VCaP (cell line): ENCODE measurements around the gene IL20.

Source experiments
- H3K27ac ChIP-seq: fragments of 450-650 bp; 2 replicates; pipeline ENCODE4 v1.5.1; 2017
- TF ChIP-seq, protein P1 (sequence below): fragments of 450-650 bp; conservative IDR thresholded peaks from 2 replicates; pipeline ENCODE4 v1.5.1; 2017; ENCODE audit warnings: mild to moderate bottlenecking, moderate library complexity

The IL20 gene

DNA sequence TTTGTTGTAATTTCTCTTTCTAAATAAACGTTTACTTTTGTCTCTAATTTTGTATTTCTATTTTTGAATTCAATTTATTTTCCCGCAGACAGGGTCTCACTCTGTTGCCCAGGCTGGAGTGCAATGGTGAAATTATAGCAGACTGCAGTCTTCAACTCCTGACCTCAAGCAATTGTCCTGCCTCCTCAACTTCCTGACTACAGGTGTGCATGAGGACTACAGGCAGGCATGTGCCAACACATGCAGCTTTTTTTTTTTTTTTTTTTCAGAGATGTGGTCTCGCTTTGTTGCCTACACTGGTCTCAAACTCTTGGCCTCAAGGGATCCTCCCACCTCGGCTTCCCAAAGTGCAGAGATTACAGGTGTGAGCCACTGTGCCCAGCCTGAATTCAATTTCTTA, 36.7 kb upstream of the IL20 start:
- H3K27ac ChIP-seq = no peak overlapping the region
- TF ChIP-seq, protein P1, sequence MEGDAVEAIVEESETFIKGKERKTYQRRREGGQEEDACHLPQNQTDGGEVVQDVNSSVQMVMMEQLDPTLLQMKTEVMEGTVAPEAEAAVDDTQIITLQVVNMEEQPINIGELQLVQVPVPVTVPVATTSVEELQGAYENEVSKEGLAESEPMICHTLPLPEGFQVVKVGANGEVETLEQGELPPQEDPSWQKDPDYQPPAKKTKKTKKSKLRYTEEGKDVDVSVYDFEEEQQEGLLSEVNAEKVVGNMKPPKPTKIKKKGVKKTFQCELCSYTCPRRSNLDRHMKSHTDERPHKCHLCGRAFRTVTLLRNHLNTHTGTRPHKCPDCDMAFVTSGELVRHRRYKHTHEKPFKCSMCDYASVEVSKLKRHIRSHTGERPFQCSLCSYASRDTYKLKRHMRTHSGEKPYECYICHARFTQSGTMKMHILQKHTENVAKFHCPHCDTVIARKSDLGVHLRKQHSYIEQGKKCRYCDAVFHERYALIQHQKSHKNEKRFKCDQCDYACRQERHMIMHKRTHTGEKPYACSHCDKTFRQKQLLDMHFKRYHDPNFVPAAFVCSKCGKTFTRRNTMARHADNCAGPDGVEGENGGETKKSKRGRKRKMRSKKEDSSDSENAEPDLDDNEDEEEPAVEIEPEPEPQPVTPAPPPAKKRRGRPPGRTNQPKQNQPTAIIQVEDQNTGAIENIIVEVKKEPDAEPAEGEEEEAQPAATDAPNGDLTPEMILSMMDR = no peak

DNA sequence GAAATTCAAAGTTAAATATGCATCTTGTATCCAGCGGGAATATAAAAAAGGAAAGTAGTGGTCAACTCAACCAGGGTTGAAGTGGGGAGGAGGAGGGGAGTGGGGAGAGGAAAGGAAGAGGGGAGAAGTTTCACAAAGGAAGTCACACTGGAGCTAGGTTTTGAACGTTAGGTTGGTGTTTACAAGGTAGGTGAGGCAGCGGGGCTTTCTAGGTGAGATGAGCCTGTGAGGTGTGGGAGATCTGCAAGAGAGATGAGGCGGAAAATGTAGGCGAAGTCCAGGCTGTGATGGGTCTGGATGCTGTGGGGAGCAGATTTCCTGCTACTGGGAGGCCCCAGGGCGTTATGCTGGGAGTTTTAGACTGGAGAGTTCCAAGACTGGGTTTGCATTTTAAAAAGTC, 36.1 kb upstream of the IL20 start:
- no peak overlapping the region for H3K27ac ChIP-seq

GRCh38 chr1:206829875-206830274, 35.5 kb upstream of the IL20 start:
- TF ChIP-seq, protein P1 = no peak
- no peak overlapping the region for H3K27ac ChIP-seq

More for the DNA sequence above, 36.1 kb upstream of the IL20 start:
- TF ChIP-seq, protein P1 = no peak

GRCh38 chr1:206831650-206832049, 33.8 kb upstream of the IL20 start:
- TF ChIP-seq, protein P1 = no peak
- H3K27ac ChIP-seq = no peak overlapping the region

- TF ChIP-seq, protein P1 = no peak
- no peak overlapping the region for H3K27ac ChIP-seq
Observed at GRCh38 chr1:206832352-206832880, 33.0 kb upstream of the IL20 start.

- TF ChIP-seq, protein P1 = no peak
- no peak overlapping the region for H3K27ac ChIP-seq
Observed at GRCh38 chr1:206833106-206833680, 32.2 kb upstream of the IL20 start.

DNA sequence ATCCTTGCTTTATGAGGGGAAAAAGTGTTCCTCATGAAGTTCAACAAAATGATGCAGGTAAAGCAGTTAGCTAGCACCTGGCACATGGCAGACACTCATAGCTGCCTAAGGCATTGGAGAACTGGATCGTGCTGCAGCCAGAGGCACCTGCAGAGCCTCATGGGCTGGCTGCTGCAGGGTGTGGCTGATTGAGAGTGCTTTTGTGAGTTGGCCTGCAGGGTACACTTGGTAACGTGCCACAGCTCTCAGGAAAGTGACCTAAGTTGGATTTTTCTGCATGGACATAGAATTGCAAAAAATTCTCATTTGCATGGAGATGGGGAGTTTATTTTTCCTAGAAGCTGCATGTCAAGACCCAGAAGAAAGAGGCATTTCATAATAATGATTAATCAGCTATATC, 31.6 kb upstream of the IL20 start:
- H3K27ac ChIP-seq = no peak overlapping the region
- TF ChIP-seq, protein P1 = no peak
